HG02588 (cell line): ENCODE data around the gene MDFI.

Experiments used
- ATAC-seq: cut with Tn5 transposase; IDR thresholded peaks from one replicate; pipeline ENCODE4 v1.9.1; 2021; ENCODE audit warnings: mild to moderate bottlenecking, moderate library complexity; ENCODE audit not compliant: unreplicated experiment

MDFI gene

DNA sequence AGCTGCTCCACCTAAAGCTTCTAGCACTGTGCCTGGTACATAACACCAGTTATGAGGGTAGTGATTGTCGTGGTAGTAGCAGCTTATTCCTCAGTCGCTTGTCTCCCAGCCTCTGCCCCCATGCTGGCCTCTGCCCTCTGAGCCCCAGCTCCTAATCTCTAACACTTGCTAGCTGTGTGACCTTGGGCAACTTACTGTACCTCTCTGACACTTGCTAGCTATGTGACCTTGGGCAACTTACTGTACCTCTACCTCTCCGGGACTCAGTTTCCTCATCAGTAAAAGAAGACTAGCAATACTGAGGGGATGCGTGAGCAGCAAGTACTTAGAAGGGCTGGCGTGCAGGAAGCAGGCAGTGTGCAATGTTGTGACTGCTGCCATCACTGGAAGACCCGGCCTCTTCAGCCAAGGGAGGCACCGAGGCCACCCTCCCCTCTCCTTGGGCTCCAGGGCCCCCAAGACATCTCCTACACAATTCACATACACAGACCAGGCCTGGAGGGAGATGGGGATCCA lies 9.9 kb downstream of the MDFI start:
- ATAC-seq, result no peak

GRCh38 chr6:41648921-41649320 lies 10.7 kb downstream of the MDFI start:
- ATAC-seq, result no peak

- ATAC-seq, result no peak
Measured at GRCh38 chr6:41649596-41649995, 11.3 kb downstream of the MDFI start.

- no peak for ATAC-seq
Measured at GRCh38 chr6:41650120-41650519, 11.9 kb downstream of the MDFI start.

GRCh38 chr6:41651246-41651961 lies 13.1 kb downstream of the MDFI start:
- ATAC-seq, result no peak

DNA sequence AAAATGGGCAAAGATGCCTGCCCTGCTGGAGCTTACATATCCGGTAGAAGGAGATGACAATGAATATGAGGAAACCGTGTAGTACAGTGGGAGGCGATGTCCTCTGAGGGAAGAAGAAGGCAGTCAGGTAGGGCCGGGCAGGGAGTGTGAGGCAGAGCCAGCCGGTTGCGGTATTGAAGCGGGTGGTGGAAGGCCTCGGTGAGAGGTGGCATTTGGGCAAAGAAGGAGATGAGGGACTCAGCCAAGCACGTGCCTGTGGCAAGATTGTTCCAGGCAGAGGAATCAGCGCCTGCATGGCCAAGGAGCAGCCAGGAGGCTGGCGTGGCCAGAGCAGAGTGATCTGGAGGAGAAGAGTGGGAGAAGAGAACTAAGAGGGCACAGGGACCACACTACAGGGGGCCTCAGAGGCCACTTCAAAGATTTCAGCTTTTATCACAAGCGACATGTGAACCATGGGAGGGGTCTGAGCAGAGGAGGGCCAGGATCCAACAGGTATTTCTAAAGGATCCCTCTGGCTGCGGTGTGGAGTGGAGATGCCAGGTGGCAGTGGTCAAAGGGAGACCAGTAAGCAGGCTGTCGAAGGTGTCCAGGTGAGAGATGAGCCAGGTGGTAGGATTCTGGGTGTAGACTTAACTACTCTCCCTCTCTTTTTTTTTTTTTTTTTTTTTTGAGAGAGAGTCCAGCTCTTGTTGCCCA lies 13.8 kb downstream of the MDFI start:
- ATAC-seq, result no peak

- no peak for ATAC-seq
Measured at GRCh38 chr6:41652866-41653652, 14.8 kb downstream of the MDFI start.

GRCh38 chr6:41653691-41654090 lies 15.4 kb downstream of the MDFI start:
- no peak for ATAC-seq

GRCh38 chr6:41654151-41654697 lies 16.0 kb downstream of the MDFI start:
- no peak for ATAC-seq

DNA sequence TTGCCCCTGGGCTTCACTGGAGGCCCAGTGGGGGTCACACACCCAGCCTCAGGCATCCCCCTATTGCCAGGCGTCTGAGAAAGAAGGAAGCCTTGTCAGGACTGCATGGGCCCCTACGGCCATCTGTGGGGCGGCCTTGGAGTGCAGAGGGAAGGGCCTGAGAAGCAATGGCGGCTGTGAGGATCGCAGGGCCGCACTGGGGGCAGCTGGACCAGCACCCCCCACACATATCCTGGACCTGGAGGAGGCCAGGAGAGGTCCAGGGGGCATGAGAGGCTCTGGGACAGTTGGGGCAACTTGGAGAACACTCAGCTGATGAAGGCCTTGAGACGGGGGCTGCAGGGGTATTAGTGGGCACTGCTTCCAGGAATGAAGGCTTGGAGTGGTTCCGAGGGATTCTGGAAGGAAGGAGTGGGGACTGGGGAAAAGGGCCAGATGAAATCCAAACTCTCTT lies 16.5 kb downstream of the MDFI start:
- ATAC-seq, result no peak

- ATAC-seq, result no peak
Measured at GRCh38 chr6:41655176-41655575, 16.9 kb downstream of the MDFI start.

GRCh38 chr6:41655646-41656001 lies 17.4 kb downstream of the MDFI start:
- ATAC-seq, result no peak

DNA sequence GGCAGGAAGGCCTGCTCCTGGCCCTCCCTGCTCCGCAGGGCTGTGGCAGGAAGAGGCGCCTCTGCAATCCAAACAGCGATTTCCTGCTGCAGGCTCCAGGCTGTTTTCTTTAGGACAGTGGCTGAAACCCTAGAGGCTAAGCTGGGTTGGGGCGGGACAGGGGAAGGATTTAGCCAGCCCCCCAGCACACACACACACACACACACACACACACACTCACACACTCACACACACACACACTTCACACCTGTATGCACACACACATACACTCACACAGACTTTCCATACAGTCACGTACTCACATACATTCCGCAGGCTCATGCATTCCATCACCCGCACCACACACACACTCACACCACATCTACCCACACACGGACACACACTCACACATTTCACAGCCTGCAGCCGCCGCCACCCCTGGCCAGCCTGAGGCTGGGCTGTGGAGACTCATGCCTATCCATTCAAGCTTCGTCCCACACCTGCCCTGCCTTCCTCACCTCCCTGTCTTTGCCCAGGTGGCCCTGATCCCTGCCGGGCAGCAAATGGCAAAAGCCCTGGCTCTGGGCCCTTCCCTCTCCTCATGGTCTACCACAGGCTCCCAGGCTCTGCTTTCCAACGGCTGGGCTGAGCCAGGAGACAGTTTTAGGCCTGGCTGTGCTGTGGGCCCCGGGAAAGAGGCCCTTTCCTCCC lies 17.9 kb downstream of the MDFI start:
- ATAC-seq, result no peak

GRCh38 chr6:41657131-41658094 lies 19.1 kb downstream of the MDFI start:
- ATAC-seq, result no peak

DNA sequence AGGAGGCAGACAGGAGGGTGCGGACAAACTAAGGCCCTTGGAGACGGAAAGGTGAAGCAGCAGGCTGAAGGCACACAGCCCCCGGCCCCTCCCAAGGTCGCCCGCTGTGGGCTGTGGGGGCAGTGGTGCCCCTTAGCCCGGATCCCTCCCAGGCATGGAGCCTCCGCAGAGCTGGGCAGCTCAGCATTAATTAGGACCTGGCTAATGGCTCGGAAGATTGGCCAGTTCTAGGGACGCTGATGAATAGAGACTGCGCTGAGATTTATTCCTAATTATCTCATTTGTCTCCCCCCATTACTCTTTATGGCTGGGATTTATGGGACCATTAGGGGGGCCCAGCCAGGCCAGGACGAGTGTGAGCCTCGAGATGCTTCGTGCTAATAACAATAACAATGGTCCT lies 20.4 kb downstream of the MDFI start:
- ATAC-seq, result no peak

- ATAC-seq, result no peak
Measured at GRCh38 chr6:41659935-41660334, 21.7 kb downstream of the MDFI start.

DNA sequence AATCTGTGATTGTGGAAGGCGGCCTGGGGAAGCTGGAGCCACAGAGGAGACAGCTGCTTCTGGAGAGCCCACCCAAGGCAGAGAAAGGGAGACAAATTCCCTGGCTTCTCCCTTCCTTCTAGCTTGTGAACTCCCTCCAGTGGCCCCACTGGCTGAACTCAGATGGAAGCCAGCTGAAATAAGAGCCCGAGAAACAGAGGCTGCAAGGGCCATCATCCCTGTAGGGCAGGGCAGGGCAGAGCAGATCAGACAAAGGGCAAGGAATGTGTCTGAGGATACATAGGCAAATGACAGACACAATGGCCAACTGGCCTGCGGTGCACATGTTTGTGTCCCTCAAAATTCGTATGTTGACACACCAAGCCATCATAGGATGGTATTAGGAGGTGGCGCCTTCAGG lies 25.3 kb downstream of the MDFI start:
- ATAC-seq, result no peak

GRCh38 chr6:41664271-41664670 lies 26.0 kb downstream of the MDFI start:
- no peak for ATAC-seq

DNA sequence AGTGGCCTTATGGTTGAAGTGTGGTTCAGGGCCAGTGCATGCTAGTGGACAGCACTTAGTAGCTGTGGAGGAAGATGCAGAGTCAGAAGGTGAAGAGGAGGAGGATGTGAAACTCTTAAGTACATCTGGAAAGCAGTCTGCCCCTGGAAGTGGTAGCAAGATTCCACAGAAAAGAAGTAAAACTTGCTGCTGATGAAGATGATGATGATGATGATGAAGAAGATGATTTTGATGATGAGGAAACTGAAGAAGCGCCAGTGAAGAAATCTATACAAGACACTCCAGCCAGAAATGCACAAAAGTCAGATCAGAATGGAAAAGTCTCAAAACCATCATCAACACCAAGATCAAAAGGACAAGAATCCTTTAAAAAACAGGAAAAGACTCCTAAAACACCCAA lies 28.9 kb downstream of the MDFI start:
- no peak for ATAC-seq

DNA sequence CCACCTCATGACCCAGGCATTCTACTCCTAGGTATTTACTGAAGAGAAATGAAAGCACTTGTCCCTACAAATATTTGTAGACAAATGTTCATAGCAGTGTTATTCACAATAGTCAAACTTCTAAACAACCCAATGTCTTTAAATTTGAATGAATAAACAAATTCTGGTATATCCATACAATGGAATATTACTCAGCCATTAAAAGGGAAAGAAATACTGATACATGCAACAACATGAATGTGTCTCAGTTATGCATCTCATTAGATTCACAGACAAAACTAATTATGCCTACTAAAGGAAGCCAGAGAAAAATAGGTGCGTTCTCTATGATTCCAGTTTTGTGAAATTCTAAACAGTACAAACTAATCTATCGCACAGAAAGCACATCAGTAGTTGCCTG lies 30.7 kb downstream of the MDFI start:
- ATAC-seq, result no peak
